ENCODE results near the gene ATE1. TPM values are rescaled to one million over a fixed set of nuclear protein-coding genes. Genes with fewer than 3 reads are reported as not detected.

Gene ATE1
- total RNA-seq, 1 donor from 2014 or later: 20.3 TPM

- ATAC-seq: no peak
Measured at GRCh38 chr10:121692626-121693025, 235.2 kb downstream of the ATE1 start.

GRCh38 chr10:121690970-121691369 is 236.9 kb downstream of the ATE1 start:
- no peak for ATAC-seq

Other genes starting within 250 kb of the ATE1 start
- gene NSMCE4A, start 47.2 kb upstream of the ATE1 start, total RNA-seq: 33.9 TPM
- 90.0 TPM for gene TACC2, start 61.1 kb upstream of the ATE1 start, total RNA-seq